ENCODE measurements around the gene ITM2C.

Gene ITM2C

GRCh38 chr2:230908595-230909191, 44.0 kb downstream of the ITM2C start:
- no peak for TF ChIP-seq ZNF274 (IDR thresholded peaks at IDR 0.05; ENCODE audit: low read depth, low read length)
- no peak overlapping the region for H3K4me3 ChIP-seq (ENCODE audit: low read length)

- no peak overlapping the region for H3K4me3 ChIP-seq (ENCODE audit: low read length)
- no peak for TF ChIP-seq ZNF274 (IDR thresholded peaks at IDR 0.05; ENCODE audit: low read depth, low read length)
Measured at GRCh38 chr2:230909841-230910545, 45.3 kb downstream of the ITM2C start.

GRCh38 chr2:230910546-230911177, 45.9 kb downstream of the ITM2C start:
- TF ChIP-seq ZNF274 (IDR thresholded peaks at IDR 0.05; ENCODE audit: low read depth, low read length): no peak
- no peak overlapping the region for H3K4me3 ChIP-seq (ENCODE audit: low read length)

- H3K4me3 ChIP-seq (ENCODE audit: low read length): no peak overlapping the region
- no peak for TF ChIP-seq ZNF274 (IDR thresholded peaks at IDR 0.05; ENCODE audit: low read depth, low read length)
Measured at GRCh38 chr2:230912046-230912445, 47.3 kb downstream of the ITM2C start.

GRCh38 chr2:230912724-230913123, 48.0 kb downstream of the ITM2C start:
- no peak overlapping the region for H3K4me3 ChIP-seq (ENCODE audit: low read length)
- TF ChIP-seq ZNF274 (IDR thresholded peaks at IDR 0.05; ENCODE audit: low read depth, low read length): no peak

- TF ChIP-seq ZNF274 (IDR thresholded peaks at IDR 0.05; ENCODE audit: low read depth, low read length): no peak
- H3K4me3 ChIP-seq (ENCODE audit: low read length): no peak overlapping the region
Measured at GRCh38 chr2:230913406-230914143, 48.8 kb downstream of the ITM2C start.

- no peak overlapping the region for H3K4me3 ChIP-seq (ENCODE audit: low read length)
- no peak for TF ChIP-seq ZNF274 (IDR thresholded peaks at IDR 0.05; ENCODE audit: low read depth, low read length)
Measured at GRCh38 chr2:230914886-230915285, 50.1 kb downstream of the ITM2C start.

GRCh38 chr2:230915319-230915718, 50.6 kb downstream of the ITM2C start:
- no peak for TF ChIP-seq ZNF274 (IDR thresholded peaks at IDR 0.05; ENCODE audit: low read depth, low read length)

GRCh38 chr2:230916218-230916617, 51.5 kb downstream of the ITM2C start:
- TF ChIP-seq ZNF274 (IDR thresholded peaks at IDR 0.05; ENCODE audit: low read depth, low read length): no peak
- H3K4me3 ChIP-seq (ENCODE audit: low read length): no peak overlapping the region

More at GRCh38 chr2:230915319-230915718, 50.6 kb downstream of the ITM2C start:
- H3K4me3 ChIP-seq (ENCODE audit: low read length): no peak overlapping the region

GRCh38 chr2:230919240-230919639, 54.5 kb downstream of the ITM2C start:
- H3K4me3 ChIP-seq (ENCODE audit: low read length): no peak overlapping the region
- no peak for TF ChIP-seq ZNF274 (IDR thresholded peaks at IDR 0.05; ENCODE audit: low read depth, low read length)

- no peak overlapping the region for H3K4me3 ChIP-seq (ENCODE audit: low read length)
- no peak for TF ChIP-seq ZNF274 (IDR thresholded peaks at IDR 0.05; ENCODE audit: low read depth, low read length)
Measured at GRCh38 chr2:230919681-230920080, 54.9 kb downstream of the ITM2C start.

GRCh38 chr2:230920167-230920566, 55.4 kb downstream of the ITM2C start:
- peak overlapping the region; percentile 31; the same call in 1 of the 2 replicates for H3K4me3 ChIP-seq (ENCODE audit: low read length)
- TF ChIP-seq ZNF274 (IDR thresholded peaks at IDR 0.05; ENCODE audit: low read depth, low read length): no peak

- H3K4me3 ChIP-seq (ENCODE audit: low read length): no peak overlapping the region
- no peak for TF ChIP-seq ZNF274 (IDR thresholded peaks at IDR 0.05; ENCODE audit: low read depth, low read length)
Measured at GRCh38 chr2:230921806-230922595, 57.3 kb downstream of the ITM2C start.

Data from GM08714 (cell line).